HepG2 (cell line): Measurements from ENCODE around the gene COMMD3. TPM values are rescaled to one million over a fixed set of nuclear protein-coding genes. Genes with fewer than 3 reads are reported as not detected.

Source experiments
- ARHGAP35 ChIP-seq: sonication (generic); formaldehyde crosslinking; IDR thresholded peaks from 2 replicates; pipeline ENCODE4 v1.9.0; 2022; ENCODE audit warnings: mild to moderate bottlenecking, inconsistent platforms, moderate library complexity, missing genetic modification reagents, borderline replicate concordance
- DBP ChIP-seq: sonication (generic); formaldehyde crosslinking; IDR thresholded peaks from 2 replicates; pipeline ENCODE4 v1.4.0; 2020; ENCODE audit warnings: missing genetic modification reagents; ENCODE audit errors: not compliant biosample characterization
- HMGXB4 ChIP-seq, 2 experiments: sonication (generic) in 1 of 2; formaldehyde crosslinking in 1 of 2; IDR thresholded peaks; 2 replicates each; pipeline versions ENCODE4 v1.4.0 to v1.6.1; 2018 to 2020; ENCODE audit warnings: missing genetic modification reagents in 2 of 2, borderline replicate concordance in 1 of 2, low read depth in 1 of 2, mild to moderate bottlenecking in 1 of 2, missing biosample characterization in 1 of 2
- MXI1 ChIP-seq: IDR thresholded peaks from 3 replicates; pipeline ENCODE4 v1.6.1; 2012; ENCODE audit warnings: low read depth, low read length, inconsistent platforms, borderline replicate concordance
- MYPOP ChIP-seq: sonication (generic); formaldehyde crosslinking; IDR thresholded peaks from 2 replicates; pipeline ENCODE4 v1.8.1; 2023; ENCODE audit warnings: mild to moderate bottlenecking, moderate library complexity, missing genetic modification reagents
- PCBP1 ChIP-seq: fragments of 200-400 bp; formaldehyde crosslinking; IDR thresholded peaks from 2 replicates; pipeline ENCODE4 v1.6.1; 2017; ENCODE audit warnings: mild to moderate bottlenecking, low read depth, low read length, borderline replicate concordance
- PREB ChIP-seq: sonication (generic); formaldehyde crosslinking; IDR thresholded peaks from 2 replicates; pipeline ENCODE4 v1.4.0; 2020; ENCODE audit warnings: missing genetic modification reagents
- ZNF138 ChIP-seq: sonication (generic); formaldehyde crosslinking; IDR thresholded peaks from 2 replicates; pipeline ENCODE4 v1.5.0; 2020; ENCODE audit warnings: mild to moderate bottlenecking, low read depth, missing genetic modification reagents
- ZNF274 ChIP-seq: sonication (generic); formaldehyde crosslinking; IDR thresholded peaks from 2 replicates; pipeline ENCODE4 v1.5.1; 2020; ENCODE audit warnings: mild to moderate bottlenecking, missing genetic modification reagents
- ZNF407 ChIP-seq: sonication (generic); formaldehyde crosslinking; IDR thresholded peaks from one replicate; pipeline ENCODE4 v1.5.1; 2020; ENCODE audit warnings: mild to moderate bottlenecking, missing genetic modification reagents; ENCODE audit errors: not compliant biosample characterization
- ZNF597 ChIP-seq: sonication (generic); formaldehyde crosslinking; IDR thresholded peaks from 2 replicates; pipeline ENCODE4 v1.5.0; 2020; ENCODE audit warnings: missing genetic modification reagents
- polyA plus RNA-seq, 8 experiments: library from polyadenylated mRNA; depleted of rRNA in 3 of 8; stranded (reverse) in 7 of 8; unstranded in 1 of 8; fragments of >200 nt; fragmentation: Illumina TruSeq in 4 of 8; extraction: Trizol in 4 of 8; gene quantifications; 2 replicates each; pipeline versions ENCODE4 v1.2.1 to v1.2.3, GENCODE V29; 2011 to 2016; ENCODE audit warnings: low read depth in 4 of 8, missing spikeins in 1 of 8, mixed read lengths in 1 of 8; ENCODE audit not compliant: insufficient read depth in 1 of 8
- total RNA-seq, 5 experiments: library from RNA; depleted of rRNA; stranded (reverse); fragments of >200 nt; fragmentation: Illumina TruSeq; extraction: Trizol; gene quantifications; 2 replicates each; pipeline ENCODE4 v1.2.3, GENCODE V29; 2016; ENCODE audit warnings: low read depth in 1 of 5

COMMD3 gene
- total and polyA plus RNA-seq, 2 of the 13 experiments (the other 11 are each of a cell fraction or from before 2014, with no cell fraction given), result 38.7 to 54.4 TPM

- TF ChIP-seq ZNF407, result peak; percentile 85
- TF ChIP-seq HMGXB4 (CRISPR knock-in tag; IDR thresholded peaks at IDR 0.05; ENCODE audit: borderline replicate concordance in 1 of 2, low read depth in 1 of 2), result peak; percentile 70 to 80; a peak in 3 of 4 replicates
- TF ChIP-seq ZNF597, result no peak
- TF ChIP-seq PREB (CRISPR knock-in tag), result no peak
- TF ChIP-seq MXI1, result peak; percentile 45; the same call in 1 of the 3 replicates
- TF ChIP-seq ARHGAP35, result peak; percentile 64; the same call in 1 of the 2 replicates
- 0 out of 2 replicates have a peak, but pooled peaks have one; percentile 32 for TF ChIP-seq PCBP1
- TF ChIP-seq ZNF274 (CRISPR knock-in tag), result peak; percentile 45; the same call in 1 of the 2 replicates
- 0 out of 2 replicates have a peak, but pooled peaks have one; percentile 72 for TF ChIP-seq ZNF138 (CRISPR knock-in tag)
- peak; percentile 64; the same call in 1 of the 2 replicates for TF ChIP-seq MYPOP
- no peak for TF ChIP-seq DBP (CRISPR knock-in tag)
Observed at GRCh38 chr10:22316286-22317075, at the start of gene COMMD3 (continued).
